Measurements from ENCODE around the gene ANXA1. TPM values are rescaled to one million over a fixed set of nuclear protein-coding genes. Genes with fewer than 3 reads are reported as not detected.

ANXA1 gene
- total RNA-seq, 2 experiments from 2014 or later = not detected

GRCh38 chr9:73143711-73144328 lies 7.8 kb upstream of the ANXA1 start:
- Histone ChIP-seq H3K4me1 (ENCODE audit: insufficient read depth, low read length, poor library complexity, severe bottlenecking) (peaks cover 3% of the 10 kb centered on the region), H3K36me3 (ENCODE audit: insufficient read depth, low read length) (no peaks in the 10 kb centered on the region), H3K4me3 (ENCODE audit: low read depth, low read length, poor library complexity, severe bottlenecking) (no peak overlapping the region), H3K4me2 (ENCODE audit: low read length) (no peak overlapping the region), H3K79me2 (ENCODE audit: insufficient read depth, low read depth, low read length) (no peaks in the 10 kb centered on the region), H3K9me3 (ENCODE audit: low read length) (no peaks in the 10 kb centered on the region), H3K9me2 (ENCODE audit: insufficient read depth, low read length) (no peaks in the 10 kb centered on the region), H4K20me1 (ENCODE audit: insufficient read depth, low read length) (no peaks in the 10 kb centered on the region), H3K27ac (ENCODE audit: low read depth, low read length, poor library complexity, severe bottlenecking) (no peak overlapping the region), H2AFZ (ENCODE audit: low read length) (no peak overlapping the region)
- BruUV-seq (replicated peaks) = no TSS peak
- TF ChIP-seq CTCF (conservative IDR thresholded peaks at IDR 0.05; ENCODE audit: low read length) (no peak), EZH2phosphoT487 (IDR thresholded peaks at IDR 0.05; ENCODE audit: borderline replicate concordance, low read depth, low read length) (no peak)
- DNase-seq (ENCODE audit: low spot score) = no peak
- ChIA-PET POLR2A (interaction anchor here (0.7 to 1.1 kb wide), 2 partner anchors 11 to 1714 kb away, joined by 4 to 10 read pairs; no protein-coding TSS in a partner anchor), CTCF (ENCODE audit: unreplicated experiment) (no interaction called here)
- intact Hi-C loops (cut with micrococcal nuclease; ENCODE audit: unreplicated experiment) = no loop called here

- H3K4me1 ChIP-seq (ENCODE audit: insufficient read depth, low read length, poor library complexity, severe bottlenecking) = peaks cover 3% of the 10 kb centered on the region
- intact Hi-C loops (cut with micrococcal nuclease; ENCODE audit: unreplicated experiment) = no loop called here
- H3K4me3 ChIP-seq (ENCODE audit: low read depth, low read length, poor library complexity, severe bottlenecking) = no peak overlapping the region
- H3K9me2 ChIP-seq (ENCODE audit: insufficient read depth, low read length) = no peaks in the 10 kb centered on the region
- no peaks in the 10 kb centered on the region for H3K79me2 ChIP-seq (ENCODE audit: insufficient read depth, low read depth, low read length)
- ChIA-PET CTCF (ENCODE audit: unreplicated experiment) (no interaction called here), POLR2A (no interaction called here)
- no peaks in the 10 kb centered on the region for H4K20me1 ChIP-seq (ENCODE audit: insufficient read depth, low read length)
- H3K27ac ChIP-seq (ENCODE audit: low read depth, low read length, poor library complexity, severe bottlenecking) = no peak overlapping the region
- TF ChIP-seq EZH2phosphoT487 (IDR thresholded peaks at IDR 0.05; ENCODE audit: borderline replicate concordance, low read depth, low read length) (no peak), CTCF (conservative IDR thresholded peaks at IDR 0.05; ENCODE audit: low read length) (no peak)
- no TSS peak for BruUV-seq (replicated peaks)
- H3K9me3 ChIP-seq (ENCODE audit: low read length) = no peaks in the 10 kb centered on the region
- no peak overlapping the region for H2AFZ ChIP-seq (ENCODE audit: low read length)
- no peak for DNase-seq (ENCODE audit: low spot score)
- no peak overlapping the region for H3K4me2 ChIP-seq (ENCODE audit: low read length)
- no peaks in the 10 kb centered on the region for H3K36me3 ChIP-seq (ENCODE audit: insufficient read depth, low read length)
Measured at GRCh38 chr9:73146111-73146815, 5.4 kb upstream of the ANXA1 start.

- Histone ChIP-seq H2AFZ (ENCODE audit: low read length) (no peak overlapping the region), H3K27ac (ENCODE audit: low read depth, low read length, poor library complexity, severe bottlenecking) (no peak overlapping the region), H3K9me2 (ENCODE audit: insufficient read depth, low read length) (no peaks in the 10 kb centered on the region), H3K79me2 (ENCODE audit: insufficient read depth, low read depth, low read length) (no peaks in the 10 kb centered on the region), H3K4me3 (ENCODE audit: low read depth, low read length, poor library complexity, severe bottlenecking) (no peak overlapping the region), H3K4me1 (ENCODE audit: insufficient read depth, low read length, poor library complexity, severe bottlenecking) (peaks cover 3% of the 10 kb centered on the region), H3K36me3 (ENCODE audit: insufficient read depth, low read length) (no peaks in the 10 kb centered on the region), H3K4me2 (ENCODE audit: low read length) (no peak overlapping the region), H4K20me1 (ENCODE audit: insufficient read depth, low read length) (no peaks in the 10 kb centered on the region), H3K9me3 (ENCODE audit: low read length) (no peaks in the 10 kb centered on the region)
- BruUV-seq (replicated peaks) = no TSS peak
- CTCF ChIA-PET (ENCODE audit: unreplicated experiment) = no interaction called here
- TF ChIP-seq EZH2phosphoT487 (IDR thresholded peaks at IDR 0.05; ENCODE audit: borderline replicate concordance, low read depth, low read length) (no peak), CTCF (conservative IDR thresholded peaks at IDR 0.05; ENCODE audit: low read length) (no peak)
- POLR2A ChIA-PET = interaction anchor here (0.7 kb wide), 1 partner anchor 448 kb away, joined by 9 read pairs; no protein-coding TSS in a partner anchor
- no peak for DNase-seq (ENCODE audit: low spot score)
- intact Hi-C loops (cut with micrococcal nuclease; ENCODE audit: unreplicated experiment) = no loop called here
Measured at GRCh38 chr9:73148447-73148937, 3.2 kb upstream of the ANXA1 start.
